ENCODE data around the gene AP3B1. TPM values are rescaled to one million over a fixed set of nuclear protein-coding genes. Genes with fewer than 3 reads are reported as not detected.
"Not testable (repeated sequence)": the region's sequence is repeated elsewhere in the genome, so short reads cannot be mapped to it uniquely, and the experiment has no call there.

The AP3B1 gene
- total RNA-seq, 1 donor from 2014 or later = 60.4 TPM

DNA sequence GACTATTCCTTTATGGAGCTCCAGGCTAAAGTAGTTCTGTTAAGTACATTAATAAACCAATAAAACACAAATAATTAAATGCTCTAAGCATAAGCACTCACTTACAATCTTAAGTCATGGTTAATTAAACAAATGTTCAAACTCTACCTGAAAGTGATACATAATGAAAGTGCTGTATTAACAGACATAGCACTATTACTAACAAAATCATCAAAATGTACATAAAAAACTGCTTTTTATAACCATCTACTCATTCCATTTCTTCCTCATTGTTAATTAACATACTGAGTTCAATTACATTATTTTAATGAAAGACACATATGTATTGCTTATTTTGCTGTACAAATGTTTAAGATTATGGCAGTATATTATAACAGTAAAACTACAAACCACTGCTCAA is 107.3 kb downstream of the AP3B1 start:
- Mint-ChIP-seq H3K27ac (ENCODE audit: unreplicated experiment) (no peak overlapping the region), H3K27me3 (ENCODE audit: low read depth) (no peaks in the 10 kb centered on the region), H3K9me3 (ENCODE audit: low read depth) (peaks cover 11% of the 10 kb centered on the region), H3K4me1 (ENCODE audit: low read depth) (no peaks in the 10 kb centered on the region), H3K36me3 (ENCODE audit: low read depth) (peaks cover 12% of the 10 kb centered on the region), H3K4me3 (ENCODE audit: unreplicated experiment) (no peak overlapping the region)
- TF ChIP-seq, protein P1, sequence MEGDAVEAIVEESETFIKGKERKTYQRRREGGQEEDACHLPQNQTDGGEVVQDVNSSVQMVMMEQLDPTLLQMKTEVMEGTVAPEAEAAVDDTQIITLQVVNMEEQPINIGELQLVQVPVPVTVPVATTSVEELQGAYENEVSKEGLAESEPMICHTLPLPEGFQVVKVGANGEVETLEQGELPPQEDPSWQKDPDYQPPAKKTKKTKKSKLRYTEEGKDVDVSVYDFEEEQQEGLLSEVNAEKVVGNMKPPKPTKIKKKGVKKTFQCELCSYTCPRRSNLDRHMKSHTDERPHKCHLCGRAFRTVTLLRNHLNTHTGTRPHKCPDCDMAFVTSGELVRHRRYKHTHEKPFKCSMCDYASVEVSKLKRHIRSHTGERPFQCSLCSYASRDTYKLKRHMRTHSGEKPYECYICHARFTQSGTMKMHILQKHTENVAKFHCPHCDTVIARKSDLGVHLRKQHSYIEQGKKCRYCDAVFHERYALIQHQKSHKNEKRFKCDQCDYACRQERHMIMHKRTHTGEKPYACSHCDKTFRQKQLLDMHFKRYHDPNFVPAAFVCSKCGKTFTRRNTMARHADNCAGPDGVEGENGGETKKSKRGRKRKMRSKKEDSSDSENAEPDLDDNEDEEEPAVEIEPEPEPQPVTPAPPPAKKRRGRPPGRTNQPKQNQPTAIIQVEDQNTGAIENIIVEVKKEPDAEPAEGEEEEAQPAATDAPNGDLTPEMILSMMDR (IDR thresholded peaks at IDR 0.05) = no peak
- DNase-seq (ENCODE audit: low spot score) = no peak

- Mint-ChIP-seq H3K27me3 (ENCODE audit: low read depth) (no peaks in the 10 kb centered on the region), H3K27ac (ENCODE audit: unreplicated experiment) (no peak overlapping the region), H3K4me3 (ENCODE audit: unreplicated experiment) (no peak overlapping the region), H3K9me3 (ENCODE audit: low read depth) (peaks cover under 1% of the 10 kb centered on the region), H3K36me3 (ENCODE audit: low read depth) (peaks cover 6% of the 10 kb centered on the region), H3K4me1 (ENCODE audit: low read depth) (no peaks in the 10 kb centered on the region)
- TF ChIP-seq, protein P1 (IDR thresholded peaks at IDR 0.05) = no peak
- DNase-seq (ENCODE audit: low spot score) = no peak
These were observed 111.7 kb downstream of the AP3B1 start for GRCh38 chr5:78182838-78183237.

DNA sequence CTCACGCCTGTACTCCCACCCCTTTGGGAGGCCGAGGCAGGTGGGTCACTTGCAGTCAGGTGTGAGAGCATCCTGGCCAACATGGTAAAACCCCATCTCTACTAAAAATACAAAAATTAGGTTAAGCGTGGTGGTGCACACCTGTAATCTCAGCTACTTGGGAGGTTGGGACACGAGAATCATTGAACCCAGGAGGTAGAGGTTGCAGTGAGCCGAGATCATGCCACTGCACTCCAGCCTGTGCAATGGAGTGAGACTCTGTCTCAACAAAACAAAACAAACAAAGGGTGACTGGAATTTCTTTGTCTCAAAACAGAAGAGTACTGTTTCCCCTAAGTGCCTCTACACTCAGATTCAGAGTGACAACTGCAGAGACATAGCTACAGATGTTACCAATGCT is 116.1 kb downstream of the AP3B1 start:
- no peak overlapping the region for H3K27ac Mint-ChIP-seq (ENCODE audit: unreplicated experiment)
- no peak for DNase-seq (ENCODE audit: low spot score)
- H3K36me3 Mint-ChIP-seq (ENCODE audit: low read depth) = peaks cover 19% of the 10 kb centered on the region
- H3K9me3 Mint-ChIP-seq (ENCODE audit: low read depth) = peaks cover 5% of the 10 kb centered on the region
- TF ChIP-seq, protein P1 (IDR thresholded peaks at IDR 0.05) = no peak
- no peaks in the 10 kb centered on the region for H3K4me1 Mint-ChIP-seq (ENCODE audit: low read depth)
- no peaks in the 10 kb centered on the region for H3K27me3 Mint-ChIP-seq (ENCODE audit: low read depth)
- H3K4me3 Mint-ChIP-seq (ENCODE audit: unreplicated experiment) = no peak overlapping the region

DNA sequence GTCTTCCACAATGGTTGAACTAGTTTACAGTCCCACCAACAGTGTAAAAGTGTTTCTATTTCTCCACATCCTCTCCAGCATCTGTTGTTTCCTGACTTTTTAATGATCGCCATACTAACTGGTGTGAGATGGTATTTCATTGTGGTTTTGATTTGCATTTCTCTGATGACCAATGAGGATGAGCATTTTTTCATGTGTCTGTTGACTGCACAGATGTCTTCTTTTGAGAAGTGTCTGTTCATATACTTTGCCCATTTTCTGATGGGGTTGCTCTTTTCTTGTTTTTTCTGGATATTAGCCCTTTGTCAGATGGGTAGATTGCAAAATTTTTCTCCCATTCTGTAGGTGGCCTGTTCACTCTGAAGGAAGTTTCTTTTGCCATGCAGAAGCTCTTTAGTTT is 124.2 kb downstream of the AP3B1 start:
- not testable (repeated sequence) for H3K27ac Mint-ChIP-seq (ENCODE audit: unreplicated experiment); DNase-seq (ENCODE audit: low spot score)
- peaks cover 46% of the 10 kb centered on the region for H3K9me3 Mint-ChIP-seq (ENCODE audit: low read depth)

GRCh38 chr5:78162253-78162862 is 132.1 kb downstream of the AP3B1 start:
- no peaks in the 10 kb centered on the region for H3K27me3 Mint-ChIP-seq (ENCODE audit: low read depth)
- H3K36me3 Mint-ChIP-seq (ENCODE audit: low read depth) = peaks cover 11% of the 10 kb centered on the region
- no peak overlapping the region for H3K27ac Mint-ChIP-seq (ENCODE audit: unreplicated experiment)
- H3K9me3 Mint-ChIP-seq (ENCODE audit: low read depth) = peaks cover 12% of the 10 kb centered on the region
- H3K4me3 Mint-ChIP-seq (ENCODE audit: unreplicated experiment) = no peak overlapping the region
- no peaks in the 10 kb centered on the region for H3K4me1 Mint-ChIP-seq (ENCODE audit: low read depth)
- TF ChIP-seq, protein P1 (IDR thresholded peaks at IDR 0.05) = peak; percentile 81
- DNase-seq (ENCODE audit: low spot score) = no peak

More for the DNA sequence above, 124.2 kb downstream of the AP3B1 start:
- not testable (repeated sequence) for H3K27me3 Mint-ChIP-seq (ENCODE audit: low read depth); H3K4me3 Mint-ChIP-seq (ENCODE audit: unreplicated experiment); H3K4me1 Mint-ChIP-seq (ENCODE audit: low read depth)
- H3K36me3 Mint-ChIP-seq (ENCODE audit: low read depth) = peaks cover 57% of the 10 kb centered on the region

DNA sequence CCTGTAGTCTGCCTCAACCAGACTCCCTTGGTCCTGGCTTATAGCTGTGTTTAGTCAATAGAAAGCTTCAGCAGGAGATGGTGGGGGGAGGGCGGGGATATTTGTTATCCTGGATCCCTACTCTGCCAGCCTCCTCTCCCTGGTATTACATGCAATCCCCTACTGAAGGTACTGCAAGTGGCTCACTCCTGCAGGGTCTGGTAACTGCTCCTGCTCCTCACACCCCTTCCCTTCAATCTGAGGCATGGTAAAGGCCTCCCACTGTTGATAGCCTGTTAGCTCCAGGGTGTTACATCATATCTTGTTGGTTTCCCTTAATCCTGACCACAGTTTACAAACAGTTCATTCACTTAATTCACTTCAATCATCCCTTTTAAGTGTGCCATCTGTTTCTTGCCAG is 137.5 kb downstream of the AP3B1 start:
- peaks cover 13% of the 10 kb centered on the region for H3K9me3 Mint-ChIP-seq (ENCODE audit: low read depth)
- H3K27me3 Mint-ChIP-seq (ENCODE audit: low read depth) = no peaks in the 10 kb centered on the region
- H3K27ac Mint-ChIP-seq (ENCODE audit: unreplicated experiment) = no peak overlapping the region
- no peak overlapping the region for H3K4me3 Mint-ChIP-seq (ENCODE audit: unreplicated experiment)
- no peak for DNase-seq (ENCODE audit: low spot score)
- TF ChIP-seq, protein P1 (IDR thresholded peaks at IDR 0.05) = no peak
- H3K4me1 Mint-ChIP-seq (ENCODE audit: low read depth) = no peaks in the 10 kb centered on the region
- H3K36me3 Mint-ChIP-seq (ENCODE audit: low read depth) = peaks cover 39% of the 10 kb centered on the region
